Thoracic aorta (tissue), 2 donors: ENCODE results near the gene HADHB. TPM values are rescaled to one million over a fixed set of nuclear protein-coding genes. Genes with fewer than 3 reads are reported as not detected.

Source experiments
- ATAC-seq: fragments of 150-250 bp; one replicate; pipeline ENCODE4 v1.8.0; 2017; ENCODE audit warnings: low read depth; ENCODE audit not compliant: insufficient number of reproducible peaks, low FRiP score
- DNase-seq: peaks from one replicate; pipeline ENCODE4 v3.0.0-alpha.2; 2020; ENCODE audit warnings: low spot score
- H3K27ac ChIP-seq, 2 donors: fragments of 200-600 bp; sonication (generic); 1 replicate in 1 of 2; 2 replicates in 1 of 2; pipeline ENCODE4 v1.5.1; 2016; ENCODE audit warnings: mild to moderate bottlenecking in 2 of 2, moderate library complexity in 2 of 2
- H3K27me3 ChIP-seq: fragments of 200-600 bp; sonication (generic); replicated peaks from 2 replicates; pipeline ENCODE4 v1.6.0; 2016; ENCODE audit warnings: mild to moderate bottlenecking; ENCODE audit not compliant: insufficient read depth
- H3K36me3 ChIP-seq: fragments of 200-600 bp; sonication (generic); one replicate; pipeline ENCODE4 v1.5.1; 2016
- H3K4me1 ChIP-seq, 2 donors: fragments of 200-600 bp; sonication (generic); 1 replicate in 1 of 2; 2 replicates in 1 of 2; pipeline versions ENCODE4 v1.5.1 to v1.6.0; 2016; ENCODE audit warnings: low read depth in 2 of 2, mild to moderate bottlenecking in 1 of 2; ENCODE audit not compliant: control insufficient read depth in 1 of 2
- H3K4me3 ChIP-seq: fragments of 200-600 bp; sonication (generic); 2 replicates; pipeline ENCODE4 v1.5.1; 2016; ENCODE audit warnings: mild to moderate bottlenecking
- H3K9me3 ChIP-seq: fragments of 200-600 bp; sonication (generic); 2 replicates; pipeline ENCODE4 v1.5.1; 2016
- total RNA-seq, 2 donors: library from RNA; depleted of rRNA; stranded (reverse); fragments of >200 nt; gene quantifications; one replicate each; pipeline versions ENCODE4 v1.1.0 to v1.2.3, GENCODE V29; 2016
- TF ChIP-seq, protein P1 (sequence below): fragments of 200-600 bp; sonication (generic); IDR thresholded peaks from one replicate; pipeline ENCODE4 v1.5.1; 2019; ENCODE audit warnings: antibody characterized with exemption

The HADHB gene
- total RNA-seq, 2 donors from 2014 or later = 50.2 to 56.4 TPM

DNA sequence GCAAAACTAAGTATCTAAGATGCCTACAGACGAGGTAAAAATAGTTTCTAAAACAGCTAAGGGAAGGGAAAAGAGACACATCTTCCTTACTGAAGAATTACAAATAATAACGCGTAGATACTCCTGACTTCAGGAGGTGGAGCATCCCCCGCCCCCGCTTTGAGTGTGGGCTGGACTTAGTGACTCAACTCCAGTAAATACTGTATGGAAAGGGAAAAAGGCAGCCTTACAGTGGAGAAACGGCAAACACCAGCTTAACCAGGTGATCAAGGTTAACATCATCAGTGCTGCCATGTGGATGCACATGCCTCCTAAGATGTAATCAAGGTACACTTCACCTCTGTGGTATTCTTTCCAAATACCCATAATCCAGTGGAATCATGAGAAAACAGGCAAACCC, 47.9 kb downstream of the HADHB start:
- peaks cover 3% of the 10 kb centered on the region for H3K36me3 ChIP-seq
- TF ChIP-seq, protein P1, sequence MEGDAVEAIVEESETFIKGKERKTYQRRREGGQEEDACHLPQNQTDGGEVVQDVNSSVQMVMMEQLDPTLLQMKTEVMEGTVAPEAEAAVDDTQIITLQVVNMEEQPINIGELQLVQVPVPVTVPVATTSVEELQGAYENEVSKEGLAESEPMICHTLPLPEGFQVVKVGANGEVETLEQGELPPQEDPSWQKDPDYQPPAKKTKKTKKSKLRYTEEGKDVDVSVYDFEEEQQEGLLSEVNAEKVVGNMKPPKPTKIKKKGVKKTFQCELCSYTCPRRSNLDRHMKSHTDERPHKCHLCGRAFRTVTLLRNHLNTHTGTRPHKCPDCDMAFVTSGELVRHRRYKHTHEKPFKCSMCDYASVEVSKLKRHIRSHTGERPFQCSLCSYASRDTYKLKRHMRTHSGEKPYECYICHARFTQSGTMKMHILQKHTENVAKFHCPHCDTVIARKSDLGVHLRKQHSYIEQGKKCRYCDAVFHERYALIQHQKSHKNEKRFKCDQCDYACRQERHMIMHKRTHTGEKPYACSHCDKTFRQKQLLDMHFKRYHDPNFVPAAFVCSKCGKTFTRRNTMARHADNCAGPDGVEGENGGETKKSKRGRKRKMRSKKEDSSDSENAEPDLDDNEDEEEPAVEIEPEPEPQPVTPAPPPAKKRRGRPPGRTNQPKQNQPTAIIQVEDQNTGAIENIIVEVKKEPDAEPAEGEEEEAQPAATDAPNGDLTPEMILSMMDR = no peak
- H3K4me1 ChIP-seq = peaks cover 0 to 1% of the 10 kb centered on the region in 2 donors
- H3K27ac ChIP-seq = no peak overlapping the region
- H3K4me3 ChIP-seq = no peak overlapping the region
- H3K27me3 ChIP-seq = no peaks in the 10 kb centered on the region
- H3K9me3 ChIP-seq = no peaks in the 10 kb centered on the region
- no peak for ATAC-seq
- DNase-seq = no peak

DNA sequence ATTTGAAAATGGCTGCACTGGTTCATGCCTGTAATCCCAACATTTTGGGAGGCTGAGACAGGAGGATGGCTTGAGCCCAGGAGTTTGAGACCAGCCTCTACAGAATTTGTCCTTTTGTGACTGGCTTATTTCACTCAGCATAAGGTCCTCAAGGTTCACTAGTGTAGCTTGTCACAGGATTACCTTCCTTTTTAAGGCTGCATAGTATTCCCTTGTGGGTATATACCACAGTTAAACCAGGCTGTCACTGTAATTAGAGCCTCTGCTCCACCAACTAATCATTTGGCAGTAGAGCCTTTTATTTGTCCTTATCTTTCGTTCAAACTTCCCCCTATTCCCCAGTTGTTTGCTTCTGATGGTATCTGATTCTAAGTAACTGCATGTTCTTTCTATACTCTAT, 50.8 kb downstream of the HADHB start:
- no peak for DNase-seq
- no peak for ATAC-seq

DNA sequence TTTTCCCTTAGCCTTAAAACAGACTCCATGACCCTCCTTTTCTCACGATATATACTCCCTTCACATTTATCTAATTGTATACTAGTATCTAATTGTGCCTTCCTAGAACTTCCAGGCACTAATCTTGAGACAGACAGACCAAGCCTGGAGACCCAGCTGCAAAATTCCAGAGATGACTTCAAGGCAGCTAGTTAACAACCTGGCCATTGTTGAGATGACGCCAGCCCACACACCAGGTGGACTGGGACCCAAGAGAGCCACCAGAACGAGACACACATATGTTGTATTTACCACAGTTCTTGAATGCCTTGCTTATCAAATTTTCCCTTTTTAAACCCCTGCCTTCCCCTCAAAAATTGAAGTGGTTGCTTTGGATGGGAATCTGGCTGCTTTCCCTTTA, 52.3 kb downstream of the HADHB start:
- no peak overlapping the region for H3K4me3 ChIP-seq
- peaks cover 6 to 17% of the 10 kb centered on the region in 2 donors for H3K4me1 ChIP-seq
- TF ChIP-seq, protein P1 = no peak
- H3K27me3 ChIP-seq = no peaks in the 10 kb centered on the region
- ATAC-seq (no peak), DNase-seq (no peak)
- no peak overlapping the region for H3K27ac ChIP-seq
- no peaks in the 10 kb centered on the region for H3K36me3 ChIP-seq
- no peaks in the 10 kb centered on the region for H3K9me3 ChIP-seq

More for the DNA sequence above, 50.8 kb downstream of the HADHB start:
- Histone ChIP-seq H3K4me1 (peaks cover 2 to 12% of the 10 kb centered on the region in 2 donors), H3K9me3 (no peaks in the 10 kb centered on the region), H3K36me3 (no peaks in the 10 kb centered on the region), H3K27ac (no peak overlapping the region), H3K4me3 (no peak overlapping the region), H3K27me3 (no peaks in the 10 kb centered on the region)
- TF ChIP-seq, protein P1 = no peak

DNA sequence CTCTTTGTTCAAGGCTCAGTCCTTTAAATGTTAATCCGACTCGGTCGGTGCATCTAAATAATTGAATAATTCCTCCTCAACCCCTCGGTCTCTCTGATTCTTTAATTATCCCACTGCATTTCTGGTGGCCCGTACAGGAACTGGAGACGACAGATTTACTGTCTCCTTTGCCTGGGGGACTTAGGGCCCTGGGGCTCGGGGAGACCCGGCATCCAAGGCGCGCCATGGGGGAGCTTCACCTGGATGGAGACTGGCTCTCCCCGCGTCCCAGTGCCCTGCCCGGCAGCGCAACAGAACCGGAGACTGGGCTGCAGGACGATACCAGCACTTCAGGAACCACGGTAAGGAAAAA, 53.5 kb downstream of the HADHB start:
- ATAC-seq (no peak), DNase-seq (no peak)
- TF ChIP-seq, protein P1 = no peak
- Histone ChIP-seq H3K4me1 (peaks cover 6 to 17% of the 10 kb centered on the region in 2 donors), H3K27ac (peak overlapping the region; percentile 68 to 74), H3K36me3 (no peaks in the 10 kb centered on the region), H3K27me3 (no peaks in the 10 kb centered on the region), H3K9me3 (no peaks in the 10 kb centered on the region), H3K4me3 (peak overlapping the region; percentile 82)

DNA sequence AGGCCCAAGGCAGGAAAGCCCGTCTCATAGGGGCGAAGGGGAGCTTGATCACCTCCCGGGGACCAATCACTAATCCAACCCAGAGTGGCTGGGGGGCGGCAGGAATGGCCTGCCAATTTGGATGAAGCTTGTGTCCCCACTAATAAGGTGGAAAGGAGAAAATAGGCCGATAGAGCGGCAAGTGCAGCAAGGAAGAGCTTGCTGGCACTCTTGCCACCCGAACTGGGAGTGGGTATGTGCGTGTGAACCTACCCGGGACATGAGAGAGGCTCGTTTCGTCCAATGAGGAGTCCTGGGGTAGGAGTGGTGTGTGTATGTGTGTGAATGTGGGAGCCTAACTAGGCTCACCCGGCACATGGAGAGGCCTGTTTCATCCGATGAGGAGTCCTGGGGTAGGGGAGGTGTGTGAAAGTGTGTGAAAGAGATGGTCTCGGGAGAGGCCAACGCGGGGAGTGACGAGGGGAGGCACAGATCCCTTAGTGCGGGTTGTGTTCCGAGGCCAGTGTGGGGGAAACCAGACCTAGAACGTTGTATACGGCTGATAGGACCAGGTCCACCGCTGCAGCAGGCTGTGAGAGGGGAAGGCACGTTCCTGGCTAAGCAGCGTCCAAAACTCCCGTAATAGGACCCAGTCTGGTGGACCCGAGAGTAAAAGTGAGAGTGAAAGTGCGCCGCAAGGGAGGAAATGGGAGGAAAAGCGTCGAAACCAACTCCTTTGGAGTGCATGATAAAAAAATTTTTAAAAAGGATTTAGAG, 54.1 kb downstream of the HADHB start:
- peak overlapping the region; percentile 82 for H3K4me3 ChIP-seq
- ATAC-seq (peak; percentile 66), DNase-seq (no peak)
- no peaks in the 10 kb centered on the region for H3K36me3 ChIP-seq
- peaks cover 6 to 17% of the 10 kb centered on the region in 2 donors for H3K4me1 ChIP-seq
- no peaks in the 10 kb centered on the region for H3K27me3 ChIP-seq
- peak overlapping the region; percentile 68 to 74 for H3K27ac ChIP-seq
- TF ChIP-seq, protein P1 = no peak
- H3K9me3 ChIP-seq = no peaks in the 10 kb centered on the region
